WTC11 (cell line): ENCODE measurements around the gene NME2.
"Not testable (repeated sequence)": the region's sequence is repeated elsewhere in the genome, so short reads cannot be mapped to it uniquely, and the experiment has no call there.

Experiments
- CREM ChIP-seq: sonication (generic); formaldehyde crosslinking; IDR thresholded peaks from 2 replicates; pipeline ENCODE4 v1.8.1; 2022; ENCODE audit warnings: mild to moderate bottlenecking, missing genetic modification reagents, moderate library complexity
- CTCF ChIP-seq: fragments of 200-600 bp; IDR thresholded peaks from 2 replicates; pipeline ENCODE4 v1.8.0; 2022; ENCODE audit warnings: antibody characterized with exemption
- FOXJ3 ChIP-seq: sonication (generic); formaldehyde crosslinking; IDR thresholded peaks from 2 replicates; pipeline ENCODE4 v1.9.0; 2021; ENCODE audit warnings: missing genetic modification reagents, mild to moderate bottlenecking, borderline replicate concordance
- FOXP4 ChIP-seq: sonication (generic); formaldehyde crosslinking; IDR thresholded peaks from 2 replicates; pipeline ENCODE4 v1.8.0; 2022; ENCODE audit warnings: mild to moderate bottlenecking, missing genetic modification reagents
- IRF1 ChIP-seq: sonication (generic); formaldehyde crosslinking; IDR thresholded peaks from 2 replicates; pipeline ENCODE4 v1.8.0; 2023; ENCODE audit warnings: missing genetic modification reagents
- KAT7 ChIP-seq: sonication (generic); formaldehyde crosslinking; IDR thresholded peaks from 2 replicates; pipeline ENCODE4 v1.8.1; 2023; ENCODE audit warnings: missing genetic modification reagents, mild to moderate bottlenecking, borderline replicate concordance
- MAX ChIP-seq: sonication (generic); formaldehyde crosslinking; IDR thresholded peaks from 2 replicates; pipeline ENCODE4 v1.8.0; 2022; ENCODE audit warnings: mild to moderate bottlenecking, missing genetic modification reagents
- MYBL2 ChIP-seq: sonication (generic); formaldehyde crosslinking; IDR thresholded peaks from 2 replicates; pipeline ENCODE4 v1.8.1; 2023; ENCODE audit warnings: mild to moderate bottlenecking, moderate library complexity, missing genetic modification reagents
- SMAD4 ChIP-seq: sonication (generic); formaldehyde crosslinking; IDR thresholded peaks from 2 replicates; pipeline ENCODE4 v1.8.0; 2022; ENCODE audit warnings: mild to moderate bottlenecking, missing genetic modification reagents
- STAT6 ChIP-seq: sonication (generic); formaldehyde crosslinking; conservative IDR thresholded peaks from 2 replicates; pipeline ENCODE4 v1.8.1; 2023; ENCODE audit warnings: mild to moderate bottlenecking, low read depth, missing genetic modification reagents, moderate library complexity
- USF2 ChIP-seq: sonication (generic); formaldehyde crosslinking; IDR thresholded peaks from 2 replicates; pipeline ENCODE4 v1.8.1; 2023; ENCODE audit warnings: mild to moderate bottlenecking, missing genetic modification reagents, moderate library complexity
- ZBTB21 ChIP-seq: sonication (generic); formaldehyde crosslinking; IDR thresholded peaks from 2 replicates; pipeline ENCODE4 v1.8.1; 2023; ENCODE audit warnings: mild to moderate bottlenecking, missing genetic modification reagents, borderline replicate concordance

- TF ChIP-seq CTCF; ZBTB21 (CRISPR knock-in tag); KAT7; STAT6; FOXP4 (CRISPR knock-in tag); USF2; SMAD4; FOXJ3; CREM (CRISPR knock-in tag); MYBL2 (CRISPR knock-in tag); MAX (CRISPR knock-in tag); IRF1 (CRISPR knock-in tag): not testable (repeated sequence)
Observed at GRCh38 chr17:51172030-51172429, 5.8 kb downstream of the NME2 start.
